ENCODE results near the gene HS3ST2.

Gene HS3ST2

DNA sequence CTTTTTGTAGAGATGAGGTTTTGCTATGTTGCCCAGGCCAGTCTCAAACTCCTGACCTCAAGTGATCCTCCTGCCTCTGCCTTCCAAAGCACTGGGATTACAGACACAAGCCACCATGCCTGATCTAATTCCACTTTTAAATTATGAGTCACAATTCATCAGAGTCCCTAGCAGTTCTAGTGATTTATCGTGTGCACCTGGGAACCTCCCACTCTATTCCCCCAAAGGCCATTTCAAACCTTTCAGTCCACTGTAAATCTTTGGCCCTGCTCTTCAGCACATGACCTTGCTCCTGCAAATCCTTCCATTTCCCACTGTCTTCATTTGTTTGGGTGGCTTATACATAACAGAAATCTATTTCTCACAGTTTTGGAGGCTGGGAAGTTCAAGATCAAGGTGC, 73.0 kb downstream of the HS3ST2 start:
- TF ChIP-seq TAF1 (IDR thresholded peaks at IDR 0.05; ENCODE audit: borderline replicate concordance, insufficient read depth, low read length) (no peak), SIN3A (IDR thresholded peaks at IDR 0.05; ENCODE audit: borderline replicate concordance, insufficient read depth, low read length) (no peak), FOXP2 (optimal IDR thresholded peaks at IDR 0.05; ENCODE audit: borderline replicate concordance, extremely low read depth, extremely low read length, insufficient read depth) (no peak), POLR2AphosphoS5 (IDR thresholded peaks at IDR 0.05; ENCODE audit: low read depth, low read length) (no peak)
- TF ChIP-seq, protein P1, sequence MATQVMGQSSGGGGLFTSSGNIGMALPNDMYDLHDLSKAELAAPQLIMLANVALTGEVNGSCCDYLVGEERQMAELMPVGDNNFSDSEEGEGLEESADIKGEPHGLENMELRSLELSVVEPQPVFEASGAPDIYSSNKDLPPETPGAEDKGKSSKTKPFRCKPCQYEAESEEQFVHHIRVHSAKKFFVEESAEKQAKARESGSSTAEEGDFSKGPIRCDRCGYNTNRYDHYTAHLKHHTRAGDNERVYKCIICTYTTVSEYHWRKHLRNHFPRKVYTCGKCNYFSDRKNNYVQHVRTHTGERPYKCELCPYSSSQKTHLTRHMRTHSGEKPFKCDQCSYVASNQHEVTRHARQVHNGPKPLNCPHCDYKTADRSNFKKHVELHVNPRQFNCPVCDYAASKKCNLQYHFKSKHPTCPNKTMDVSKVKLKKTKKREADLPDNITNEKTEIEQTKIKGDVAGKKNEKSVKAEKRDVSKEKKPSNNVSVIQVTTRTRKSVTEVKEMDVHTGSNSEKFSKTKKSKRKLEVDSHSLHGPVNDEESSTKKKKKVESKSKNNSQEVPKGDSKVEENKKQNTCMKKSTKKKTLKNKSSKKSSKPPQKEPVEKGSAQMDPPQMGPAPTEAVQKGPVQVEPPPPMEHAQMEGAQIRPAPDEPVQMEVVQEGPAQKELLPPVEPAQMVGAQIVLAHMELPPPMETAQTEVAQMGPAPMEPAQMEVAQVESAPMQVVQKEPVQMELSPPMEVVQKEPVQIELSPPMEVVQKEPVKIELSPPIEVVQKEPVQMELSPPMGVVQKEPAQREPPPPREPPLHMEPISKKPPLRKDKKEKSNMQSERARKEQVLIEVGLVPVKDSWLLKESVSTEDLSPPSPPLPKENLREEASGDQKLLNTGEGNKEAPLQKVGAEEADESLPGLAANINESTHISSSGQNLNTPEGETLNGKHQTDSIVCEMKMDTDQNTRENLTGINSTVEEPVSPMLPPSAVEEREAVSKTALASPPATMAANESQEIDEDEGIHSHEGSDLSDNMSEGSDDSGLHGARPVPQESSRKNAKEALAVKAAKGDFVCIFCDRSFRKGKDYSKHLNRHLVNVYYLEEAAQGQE (IDR thresholded peaks at IDR 0.05; ENCODE audit: insufficient read depth in 1 of 2, low read depth in 2 of 2, low read length in 2 of 2): no peak

DNA sequence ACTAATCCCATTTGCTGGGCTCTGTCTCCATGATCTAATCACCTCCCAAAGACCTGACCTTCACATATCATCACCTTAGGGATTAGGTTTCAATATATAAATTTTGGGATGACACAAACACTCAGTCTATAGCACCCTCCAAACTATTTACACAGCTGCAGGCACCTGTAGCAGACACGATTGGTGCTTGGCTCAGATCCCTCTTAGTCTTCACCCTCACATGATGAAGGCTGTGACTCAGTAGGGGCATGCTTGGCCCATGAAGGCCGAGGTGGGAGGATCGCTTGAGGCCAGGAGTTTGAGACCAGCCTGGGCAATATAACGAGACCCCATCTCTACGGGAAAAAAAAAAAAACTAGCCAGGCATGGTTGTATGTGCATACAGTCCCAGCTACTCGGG, 73.5 kb downstream of the HS3ST2 start:
- TF ChIP-seq POLR2AphosphoS5 (IDR thresholded peaks at IDR 0.05; ENCODE audit: low read depth, low read length): no peak

DNA sequence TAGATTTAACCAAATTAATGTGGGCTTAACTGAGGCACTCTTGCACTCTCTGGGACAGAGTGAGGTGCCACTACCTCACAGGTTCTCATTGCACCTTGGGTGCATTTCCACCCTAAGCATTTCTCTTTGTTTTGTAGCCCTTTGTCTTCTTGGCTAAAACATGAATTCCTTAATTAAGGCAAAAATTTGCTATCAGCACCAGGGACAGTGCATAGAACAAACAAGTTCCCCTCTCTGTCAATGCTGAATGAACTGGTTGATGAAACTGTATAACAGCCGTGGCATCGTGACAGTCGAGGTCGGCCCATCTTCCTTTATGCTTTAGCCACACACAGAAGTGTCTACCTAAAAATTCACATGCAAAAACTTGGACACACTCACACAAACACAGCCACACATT, 74.8 kb downstream of the HS3ST2 start:
- TF ChIP-seq, protein P1 (IDR thresholded peaks at IDR 0.05; ENCODE audit: insufficient read depth in 1 of 2, low read depth in 2 of 2, low read length in 2 of 2): peak; percentile 80 to 92
- no peak for TF ChIP-seq TAF1 (IDR thresholded peaks at IDR 0.05; ENCODE audit: borderline replicate concordance, insufficient read depth, low read length)

DNA sequence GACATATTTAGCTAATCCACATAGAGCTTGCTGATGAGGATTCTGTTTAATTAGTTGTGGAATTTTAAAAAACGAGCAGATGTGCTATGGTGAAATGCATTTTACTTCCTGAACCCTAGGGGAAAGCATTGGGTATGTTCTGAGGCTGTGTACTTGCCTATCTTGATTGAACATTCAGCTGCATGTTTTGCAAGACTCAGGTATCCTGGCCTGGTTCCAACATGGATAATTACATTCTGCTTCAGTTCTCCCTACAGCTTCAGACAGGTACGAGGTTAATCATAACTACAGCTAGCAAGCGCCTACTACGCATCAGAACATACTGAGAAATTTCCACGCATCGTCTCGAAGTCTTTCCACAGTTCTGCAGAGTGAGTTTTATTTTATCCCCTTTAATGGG, 77.0 kb downstream of the HS3ST2 start:
- TF ChIP-seq FOXP2 (optimal IDR thresholded peaks at IDR 0.05; ENCODE audit: borderline replicate concordance, extremely low read depth, extremely low read length, insufficient read depth): no peak
- TF ChIP-seq, protein P1 (IDR thresholded peaks at IDR 0.05; ENCODE audit: insufficient read depth in 1 of 2, low read depth in 2 of 2, low read length in 2 of 2): no peak
- no peak for TF ChIP-seq SIN3A (IDR thresholded peaks at IDR 0.05; ENCODE audit: borderline replicate concordance, insufficient read depth, low read length)
- TF ChIP-seq POLR2AphosphoS5 (IDR thresholded peaks at IDR 0.05; ENCODE audit: low read depth, low read length): no peak
- TF ChIP-seq TAF1 (IDR thresholded peaks at IDR 0.05; ENCODE audit: borderline replicate concordance, insufficient read depth, low read length): no peak

DNA sequence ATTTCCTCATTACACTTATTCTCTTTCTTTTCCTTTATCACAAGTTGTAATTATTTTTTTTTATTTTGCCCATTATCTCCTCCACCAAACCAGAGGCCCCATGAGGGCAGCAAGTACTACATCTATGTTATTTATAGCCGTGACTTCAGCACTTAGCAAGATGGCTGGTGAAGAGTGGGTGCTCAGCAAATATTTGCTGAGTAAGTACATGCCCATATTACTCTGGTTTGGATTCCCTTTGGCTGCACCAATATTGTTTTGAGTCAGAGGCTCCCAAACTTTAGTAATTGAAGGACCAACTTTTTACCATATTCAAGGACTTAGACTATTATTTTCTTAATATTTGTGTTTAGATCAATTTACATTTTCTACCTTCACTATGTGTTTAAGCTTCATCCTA, 83.2 kb downstream of the HS3ST2 start:
- TF ChIP-seq SIN3A (IDR thresholded peaks at IDR 0.05; ENCODE audit: borderline replicate concordance, insufficient read depth, low read length): no peak
- TF ChIP-seq POLR2AphosphoS5 (IDR thresholded peaks at IDR 0.05; ENCODE audit: low read depth, low read length): no peak
- TF ChIP-seq, protein P1 (IDR thresholded peaks at IDR 0.05; ENCODE audit: insufficient read depth in 1 of 2, low read depth in 2 of 2, low read length in 2 of 2): no peak
- no peak for TF ChIP-seq TAF1 (IDR thresholded peaks at IDR 0.05; ENCODE audit: borderline replicate concordance, insufficient read depth, low read length)
- TF ChIP-seq FOXP2 (optimal IDR thresholded peaks at IDR 0.05; ENCODE audit: borderline replicate concordance, extremely low read depth, extremely low read length, insufficient read depth): no peak
